NCI-H82 treated with DMSO at 0.1 percent for 48 hours (cell line): Measurements from ENCODE around the gene SORBS1.

Experiments used
- DNase-seq: peaks from one replicate; lab custom pipeline; 2025; ENCODE audit not compliant: unreplicated experiment; lab: John Stamatoyannopoulos, UW

Gene SORBS1

GRCh38 chr10:95561177-95561863, at the start of gene SORBS1:
TSS of gene SORBS1 (minus strand) at chr10:95561371. CDS start at chr10:95441135, 120,236 bp downstream.
- peak; percentile 85 for DNase-seq

- DNase-seq, result no peak
Observed at GRCh38 chr10:95610727-95611126, 49.6 kb upstream of the SORBS1 start.

- DNase-seq, result no peak
Observed at GRCh38 chr10:95606922-95607321, 45.8 kb upstream of the SORBS1 start.

DNA sequence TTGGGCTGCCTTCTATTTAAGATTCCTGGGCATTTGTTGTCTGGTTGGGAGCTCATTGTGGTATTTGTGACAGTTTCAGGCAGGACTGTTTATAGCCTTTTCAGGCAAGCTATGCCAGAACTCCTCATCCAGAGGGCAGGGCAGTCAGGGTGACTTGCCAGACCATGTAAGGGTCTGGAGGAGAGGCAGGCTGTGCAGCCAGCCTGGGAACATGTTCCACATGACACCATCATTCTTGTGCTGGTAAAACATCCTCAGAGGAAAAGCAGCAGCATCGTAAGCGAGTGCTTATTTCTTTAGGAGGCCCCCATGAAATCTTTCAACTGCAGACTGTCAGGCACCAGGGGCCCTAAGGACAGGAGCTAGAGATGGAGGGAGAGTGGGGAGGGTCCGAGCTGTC, 44.0 kb upstream of the SORBS1 start:
- no peak for DNase-seq

- no peak for DNase-seq
Observed at GRCh38 chr10:95604630-95605029, 43.5 kb upstream of the SORBS1 start.

- DNase-seq, result no peak
Observed at GRCh38 chr10:95602382-95602781, 41.2 kb upstream of the SORBS1 start.

DNA sequence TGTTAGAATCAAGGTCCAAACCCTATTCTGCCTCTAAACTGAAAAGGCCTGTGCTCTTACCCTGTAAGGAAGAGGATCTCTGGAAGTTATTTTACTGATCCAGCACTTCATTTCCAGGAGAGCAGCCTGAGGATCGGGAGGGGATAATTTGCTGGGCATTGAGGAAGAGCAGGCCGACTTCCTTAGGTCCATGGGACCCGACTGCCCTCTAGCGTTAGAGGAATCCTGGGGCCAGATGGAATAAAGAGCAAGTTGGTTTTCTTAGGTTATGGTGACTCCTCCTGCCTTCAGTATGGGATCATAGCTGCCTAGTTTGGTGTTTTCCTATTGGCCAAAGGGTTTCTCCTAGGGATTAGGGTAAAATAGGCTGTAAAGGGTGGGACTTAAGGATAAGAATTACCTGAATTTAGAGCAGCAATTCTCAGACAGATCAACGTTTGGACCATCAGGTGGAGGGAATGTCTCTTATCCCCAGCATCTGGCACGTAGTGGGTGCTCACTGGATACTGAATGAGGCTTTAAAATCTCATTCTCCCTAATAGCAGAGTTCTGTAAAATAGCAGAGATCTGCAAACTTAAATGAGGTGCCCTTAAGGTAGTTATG, 40.0 kb upstream of the SORBS1 start:
- peak; percentile 88 for DNase-seq

DNA sequence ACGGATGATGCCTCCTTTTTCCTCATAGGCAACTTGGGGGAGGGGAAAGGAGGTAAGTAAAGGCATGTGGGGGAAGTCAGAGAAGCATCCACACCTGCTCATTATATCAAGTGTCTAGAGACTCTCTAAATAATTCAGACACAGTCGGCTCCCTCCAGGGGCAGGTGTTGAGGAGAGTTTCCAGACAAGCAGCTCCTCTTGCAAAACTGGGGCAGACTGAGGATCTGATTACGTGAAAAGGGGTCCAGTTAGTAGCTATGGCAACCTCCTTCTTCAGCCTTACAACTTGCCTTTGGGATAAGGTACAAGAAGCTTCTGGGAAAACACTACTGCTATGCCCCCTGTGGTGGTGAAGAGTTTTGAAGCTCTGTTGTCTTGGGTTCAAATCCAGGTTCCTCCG, 39.0 kb upstream of the SORBS1 start:
- DNase-seq, result no peak

DNA sequence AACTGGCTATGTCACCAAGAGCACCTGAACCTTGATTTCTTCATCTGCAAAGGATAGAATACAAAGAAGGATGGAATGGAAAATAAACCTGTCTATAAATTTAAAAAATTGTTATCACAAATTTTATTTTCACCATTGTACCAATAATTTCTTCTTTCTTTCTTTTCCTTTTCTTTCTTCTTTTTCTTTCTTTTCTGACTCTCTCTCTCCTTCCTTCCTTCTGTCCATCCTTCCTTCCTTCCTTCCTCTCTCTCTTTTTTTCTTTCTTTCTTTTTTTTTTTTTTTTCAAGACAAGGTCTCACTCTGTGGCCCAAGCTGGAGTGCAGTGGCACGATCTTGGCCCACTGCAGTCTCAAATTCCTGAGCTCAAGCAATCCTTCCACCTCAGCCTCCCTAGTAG, 36.6 kb upstream of the SORBS1 start:
- DNase-seq, result no peak

GRCh38 chr10:95588025-95588424, 26.9 kb upstream of the SORBS1 start:
- no peak for DNase-seq

DNA sequence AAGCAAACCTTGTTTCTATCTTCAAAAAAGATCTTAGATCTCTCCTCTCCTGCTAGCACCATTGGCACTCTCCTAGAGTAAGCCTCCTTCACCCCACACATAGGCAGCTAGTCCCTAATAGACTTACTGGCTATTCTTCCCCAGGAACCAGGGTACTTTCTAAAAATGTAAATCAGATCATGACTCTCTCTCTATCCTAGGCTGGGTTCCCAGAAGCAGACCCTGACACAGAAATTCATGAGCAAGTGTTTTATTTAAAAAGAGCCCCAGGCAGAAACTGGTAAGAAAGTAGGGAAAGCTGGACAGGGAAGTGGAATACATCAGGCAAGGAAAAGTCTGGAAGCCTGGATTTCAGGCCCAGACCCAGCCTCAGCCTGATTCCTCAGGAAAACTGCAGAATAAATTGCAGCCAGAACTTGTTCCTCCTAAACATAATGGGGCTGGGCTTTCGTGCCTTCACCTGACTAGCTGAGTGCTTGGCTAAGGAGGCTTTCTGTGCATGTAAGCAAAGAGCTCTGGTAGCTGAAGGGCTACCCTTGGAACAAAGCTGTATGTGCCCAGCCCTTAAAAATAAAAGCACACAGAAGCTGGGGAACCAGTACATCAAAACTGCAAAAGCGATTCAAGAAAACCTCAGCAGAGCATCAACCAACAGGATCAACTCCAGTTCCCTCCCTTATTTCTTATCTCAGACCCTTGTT, 18.8 kb upstream of the SORBS1 start:
- no peak for DNase-seq

- no peak for DNase-seq
Observed at GRCh38 chr10:95579292-95579691, 18.1 kb upstream of the SORBS1 start.

GRCh38 chr10:95578619-95579018, 17.4 kb upstream of the SORBS1 start:
- DNase-seq, result no peak

- DNase-seq, result no peak
Observed at GRCh38 chr10:95574649-95575365, 13.6 kb upstream of the SORBS1 start.

- no peak for DNase-seq
Observed at GRCh38 chr10:95573964-95574604, 12.9 kb upstream of the SORBS1 start.

DNA sequence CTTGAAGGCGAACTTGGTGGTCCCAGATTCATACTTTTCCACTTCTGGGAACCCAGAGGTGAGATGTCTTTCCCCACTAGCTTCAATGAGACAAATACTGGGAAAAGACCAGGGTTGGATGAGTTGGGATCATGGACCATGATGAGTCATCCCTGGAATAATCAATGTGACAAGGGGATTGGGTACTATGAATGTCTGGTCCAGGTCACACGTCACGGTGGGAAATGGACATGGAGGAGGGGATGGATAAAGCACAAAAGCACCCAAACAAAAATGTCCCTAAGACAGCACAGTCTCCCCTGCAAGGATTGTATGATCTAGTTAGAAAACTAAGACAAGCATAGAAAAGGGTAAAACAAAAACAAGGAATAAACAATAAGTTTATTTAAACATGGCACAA, 12.4 kb upstream of the SORBS1 start:
- DNase-seq, result no peak

DNA sequence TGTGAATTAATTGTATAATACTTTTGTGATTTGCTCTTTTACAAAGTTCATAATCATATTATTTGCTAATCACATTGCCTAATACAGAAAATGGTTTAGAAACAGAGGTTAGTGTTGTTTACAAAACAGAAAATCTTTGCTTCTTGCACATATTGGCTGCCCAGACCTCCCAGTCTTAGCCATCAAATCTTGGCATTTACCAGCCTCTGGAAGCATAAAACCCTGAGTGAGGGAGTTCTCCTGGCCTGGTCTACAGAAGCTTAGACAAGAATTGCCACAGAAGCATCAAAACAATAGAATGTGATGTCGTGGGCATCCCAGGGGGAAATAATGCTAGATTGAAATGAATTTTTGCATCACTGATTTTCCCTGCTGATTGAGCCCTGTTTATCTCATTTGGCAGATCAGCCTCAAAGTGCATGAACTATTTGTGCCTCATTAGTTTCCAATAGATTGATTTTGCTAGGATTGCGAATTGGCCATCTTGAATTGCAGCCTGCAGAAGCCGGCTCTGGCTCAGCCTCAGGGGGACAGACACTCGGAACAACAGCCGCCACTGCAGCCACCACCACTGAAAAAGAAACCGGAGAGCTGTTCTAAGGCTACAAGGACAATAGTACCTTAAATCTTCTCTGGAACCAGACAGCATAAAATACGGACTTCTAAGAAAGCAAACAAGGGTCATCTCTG, 11.1 kb upstream of the SORBS1 start:
- DNase-seq, result no peak

DNA sequence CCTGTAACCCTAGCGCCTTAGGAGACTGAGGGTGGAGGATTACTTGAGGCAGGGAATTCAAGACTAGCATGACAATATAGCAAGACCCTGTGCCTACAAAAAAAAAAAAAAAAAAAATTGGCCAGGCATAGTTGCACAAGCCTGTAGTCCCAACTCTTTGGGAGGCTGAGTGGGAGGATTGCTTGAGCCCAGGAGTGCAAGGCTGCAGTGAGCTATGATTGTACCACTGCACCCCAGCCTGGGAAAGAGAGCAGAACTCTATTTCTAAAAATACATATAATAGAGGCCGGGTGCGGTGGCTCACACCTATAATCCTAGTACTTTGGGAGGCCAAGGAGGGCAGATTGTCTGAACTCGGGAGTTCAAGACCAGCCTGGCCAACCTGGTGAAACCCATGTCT, 10.2 kb upstream of the SORBS1 start:
- no peak for DNase-seq

- DNase-seq, result no peak
Observed at GRCh38 chr10:95569368-95569767, 8.2 kb upstream of the SORBS1 start.

DNA sequence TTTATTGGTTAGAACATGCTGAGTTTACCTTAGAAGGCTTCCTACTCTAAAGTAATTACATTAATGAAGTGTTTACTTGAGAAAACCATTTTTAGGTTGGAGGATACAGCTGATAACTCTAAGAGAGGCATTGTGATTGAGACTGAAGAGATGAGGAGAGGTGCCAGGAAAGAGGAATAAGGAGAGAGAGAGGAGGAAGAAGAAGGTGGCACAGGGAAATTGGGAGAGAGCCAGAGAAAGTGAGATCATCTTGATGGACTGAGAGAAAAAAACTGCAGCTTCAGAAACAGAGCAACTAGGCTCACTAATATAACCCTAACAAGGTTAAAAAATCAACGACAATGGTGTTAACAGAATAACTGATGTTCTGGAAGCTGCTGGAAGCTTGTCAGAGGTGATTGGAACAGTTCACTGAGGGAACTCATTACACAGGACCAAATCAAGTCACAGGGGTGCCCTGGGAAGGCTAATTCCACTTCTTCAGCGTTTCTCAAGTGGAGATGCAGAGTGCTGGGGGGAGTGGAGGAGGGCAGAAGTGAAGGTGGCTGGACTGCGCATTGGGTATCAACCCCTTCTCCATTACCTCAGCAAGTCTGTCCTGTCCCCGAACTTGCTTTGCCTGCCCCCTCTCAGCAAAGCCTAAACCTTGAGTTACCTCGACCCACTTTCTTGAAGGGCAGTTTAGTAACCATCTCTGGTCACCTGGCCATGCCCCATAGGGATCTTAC, 6.9 kb upstream of the SORBS1 start:
- no peak for DNase-seq
